GM12864 (cell line): Measurements from ENCODE around the gene HNF1A.

Experiments used
- DNase-seq: peaks from one replicate; pipeline ENCODE4 v3.0.0-alpha.2; 2011; ENCODE audit warnings: low read depth
- H3K4me3 ChIP-seq: 2 replicates; pipeline ENCODE4 v1.5.1; 2011; ENCODE audit warnings: mild to moderate bottlenecking, low read depth, low read length, control low read depth
- TF ChIP-seq, protein P1 (sequence below): IDR thresholded peaks from 2 replicates; pipeline ENCODE4 v1.5.1; 2011; ENCODE audit warnings: low read depth, mild to moderate bottlenecking, moderate library complexity, low read length, control low read depth, inconsistent platforms; ENCODE audit errors: missing control alignments

The HNF1A gene

DNA sequence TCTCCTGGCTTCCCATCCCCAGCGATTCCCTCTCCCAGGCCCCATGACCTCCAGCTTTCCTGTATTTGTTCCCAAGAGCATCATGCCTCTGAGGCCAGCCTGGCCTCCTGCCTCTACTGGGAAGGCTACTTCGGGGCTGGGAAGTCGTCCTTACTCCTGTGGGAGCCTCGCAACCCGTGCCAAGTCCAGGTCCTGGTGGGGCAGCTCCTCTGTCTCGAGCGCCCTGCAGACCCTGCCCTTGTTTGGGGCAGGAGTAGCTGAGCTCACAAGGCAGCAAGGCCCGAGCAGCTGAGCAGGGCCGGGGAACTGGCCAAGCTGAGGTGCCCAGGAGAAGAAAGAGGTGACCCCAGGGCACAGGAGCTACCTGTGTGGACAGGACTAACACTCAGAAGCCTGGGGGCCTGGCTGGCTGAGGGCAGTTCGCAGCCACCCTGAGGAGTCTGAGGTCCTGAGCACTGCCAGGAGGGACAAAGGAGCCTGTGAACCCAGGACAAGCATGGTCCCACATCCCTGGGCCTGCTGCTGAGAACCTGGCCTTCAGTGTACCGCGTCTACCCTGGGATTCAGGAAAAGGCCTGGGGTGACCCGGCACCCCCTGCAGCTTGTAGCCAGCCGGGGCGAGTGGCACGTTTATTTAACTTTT, 23.6 kb downstream of the HNF1A start:
- no peak for DNase-seq
- TF ChIP-seq, protein P1, sequence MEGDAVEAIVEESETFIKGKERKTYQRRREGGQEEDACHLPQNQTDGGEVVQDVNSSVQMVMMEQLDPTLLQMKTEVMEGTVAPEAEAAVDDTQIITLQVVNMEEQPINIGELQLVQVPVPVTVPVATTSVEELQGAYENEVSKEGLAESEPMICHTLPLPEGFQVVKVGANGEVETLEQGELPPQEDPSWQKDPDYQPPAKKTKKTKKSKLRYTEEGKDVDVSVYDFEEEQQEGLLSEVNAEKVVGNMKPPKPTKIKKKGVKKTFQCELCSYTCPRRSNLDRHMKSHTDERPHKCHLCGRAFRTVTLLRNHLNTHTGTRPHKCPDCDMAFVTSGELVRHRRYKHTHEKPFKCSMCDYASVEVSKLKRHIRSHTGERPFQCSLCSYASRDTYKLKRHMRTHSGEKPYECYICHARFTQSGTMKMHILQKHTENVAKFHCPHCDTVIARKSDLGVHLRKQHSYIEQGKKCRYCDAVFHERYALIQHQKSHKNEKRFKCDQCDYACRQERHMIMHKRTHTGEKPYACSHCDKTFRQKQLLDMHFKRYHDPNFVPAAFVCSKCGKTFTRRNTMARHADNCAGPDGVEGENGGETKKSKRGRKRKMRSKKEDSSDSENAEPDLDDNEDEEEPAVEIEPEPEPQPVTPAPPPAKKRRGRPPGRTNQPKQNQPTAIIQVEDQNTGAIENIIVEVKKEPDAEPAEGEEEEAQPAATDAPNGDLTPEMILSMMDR: no peak
- no peak overlapping the region for H3K4me3 ChIP-seq

DNA sequence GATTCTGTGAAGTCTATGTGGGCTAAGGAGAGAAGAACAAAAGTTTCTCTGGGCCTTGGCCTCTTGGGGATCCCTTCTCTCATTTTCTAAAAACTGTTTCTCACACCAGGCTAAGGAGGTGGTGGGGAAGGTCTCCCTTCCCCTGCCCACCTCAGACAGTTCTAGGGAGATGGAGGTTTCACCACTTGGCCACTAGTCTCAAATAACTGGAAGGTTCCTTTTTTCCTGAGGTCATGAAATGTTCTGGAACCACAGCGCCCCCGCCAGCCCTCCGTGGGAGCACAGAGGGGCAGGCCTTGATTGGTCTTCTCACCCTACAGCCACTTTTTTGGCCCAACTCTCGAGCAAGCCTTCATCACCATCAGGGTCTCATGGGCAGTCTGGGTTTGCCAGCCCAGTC, 25.3 kb downstream of the HNF1A start:
- H3K4me3 ChIP-seq: no peak overlapping the region
- TF ChIP-seq, protein P1: no peak
- DNase-seq: no peak

DNA sequence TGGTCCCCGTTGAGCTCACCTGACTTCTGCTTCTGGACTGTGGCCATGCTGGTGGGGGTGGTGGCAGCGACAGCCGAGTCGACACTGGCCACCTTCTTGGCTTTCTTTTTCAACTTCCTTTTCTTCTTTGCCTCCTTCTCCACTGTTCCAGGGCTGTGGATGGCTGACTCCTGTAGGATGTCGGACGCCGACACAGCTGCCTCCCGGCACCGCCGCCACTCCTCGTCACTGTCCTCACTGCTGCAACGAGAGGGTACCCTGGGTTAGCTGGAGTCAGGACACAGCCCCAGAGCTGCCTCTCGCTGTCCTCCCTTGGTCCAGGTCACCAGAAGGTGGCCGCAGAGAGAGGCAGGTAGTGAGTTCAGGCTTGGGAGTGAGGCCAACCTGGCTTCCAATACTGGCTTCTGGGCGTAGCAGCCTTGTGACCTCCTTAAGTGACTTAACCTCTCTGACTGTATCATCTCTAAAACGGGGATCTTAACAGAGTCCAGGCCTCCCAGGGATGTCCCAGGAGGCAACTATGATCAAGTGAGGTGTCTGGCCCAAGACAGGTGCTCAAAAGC, 26.0 kb downstream of the HNF1A start:
- TF ChIP-seq, protein P1: no peak
- H3K4me3 ChIP-seq: no peak overlapping the region
- no peak for DNase-seq

DNA sequence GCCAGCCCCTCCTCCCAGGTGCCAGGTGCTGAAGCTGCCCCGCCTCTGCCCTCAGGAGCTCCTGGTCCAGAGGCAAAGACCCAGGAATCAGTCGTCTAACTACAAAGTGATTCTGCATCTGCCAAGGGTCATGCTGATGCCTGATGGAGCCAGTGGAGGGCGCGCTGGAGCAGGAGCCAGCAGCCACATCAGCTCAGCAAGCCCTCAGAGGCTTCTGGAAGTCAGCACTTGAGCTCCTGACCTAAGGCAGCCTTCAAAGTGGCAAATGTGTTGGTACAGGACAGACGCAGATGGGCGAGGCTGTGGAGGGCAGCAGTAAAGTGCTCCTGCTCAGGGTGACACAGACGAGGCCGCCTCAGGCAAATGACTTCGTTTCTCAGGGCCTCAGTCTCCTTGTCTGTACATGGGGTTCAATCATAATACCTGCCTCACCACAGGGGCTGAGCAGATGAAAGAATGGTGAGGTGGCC, 27.0 kb downstream of the HNF1A start:
- DNase-seq: no peak
- H3K4me3 ChIP-seq: no peak overlapping the region
- TF ChIP-seq, protein P1: peak; percentile 85

DNA sequence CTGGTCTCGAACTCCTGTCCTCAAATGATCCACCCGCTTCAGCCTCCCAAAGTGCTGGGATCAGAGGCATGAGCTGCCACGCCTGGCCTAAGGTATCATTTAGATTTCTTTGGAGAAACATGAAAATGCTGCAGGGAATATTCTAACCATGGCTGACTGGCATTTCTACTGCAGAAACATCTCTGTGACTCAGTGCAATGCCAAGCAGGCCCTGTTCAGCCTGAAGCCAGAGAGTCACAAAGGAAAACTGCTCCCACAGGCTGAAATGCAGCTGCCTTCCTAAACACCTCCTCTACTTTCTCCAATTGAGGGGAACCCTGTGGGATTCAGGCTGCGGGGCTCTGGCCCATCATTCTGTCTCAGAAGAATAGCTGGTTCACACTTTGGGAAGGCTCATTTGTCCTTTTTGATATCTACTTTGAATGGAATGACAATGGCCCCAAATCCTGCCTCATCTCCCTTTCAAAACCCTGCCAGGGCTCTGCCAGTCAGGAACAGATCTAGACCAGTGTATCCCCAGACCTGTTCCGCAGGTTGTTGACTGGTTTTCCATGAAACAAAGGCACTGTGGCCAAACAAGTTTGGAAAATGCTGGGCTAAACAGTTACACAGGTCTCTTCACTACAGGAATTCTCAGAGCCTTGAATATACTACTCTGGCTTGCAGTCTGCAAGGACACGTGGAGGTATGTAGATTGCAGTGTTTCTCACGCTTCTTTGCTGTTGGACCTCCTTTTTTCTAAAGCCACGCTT, 30.2 kb downstream of the HNF1A start:
- no peak overlapping the region for H3K4me3 ChIP-seq
- DNase-seq: no peak
- TF ChIP-seq, protein P1: no peak

GRCh38 chr12:121009741-121010140, 31.4 kb downstream of the HNF1A start:
- H3K4me3 ChIP-seq: no peak overlapping the region
- TF ChIP-seq, protein P1: peak; percentile 20
- DNase-seq: no peak
